Measurements from ENCODE around the gene FOXJ3. TPM values are rescaled to one million over a fixed set of nuclear protein-coding genes. Genes with fewer than 3 reads are reported as not detected.
A peak's percentile ranks its signal among the peaks of the same experiment; 100 is the strongest.

Gene FOXJ3
- total RNA-seq, 1 donor from 2014 or later, result 13.2 TPM

GRCh38 chr1:42168763-42169162 lies 166.3 kb downstream of the FOXJ3 start:
- H3K36me3 ChIP-seq (ENCODE audit: control insufficient read depth, insufficient read depth, low read length), result no peaks in the 10 kb centered on the region
- no peak for DNase-seq (ENCODE audit: low read depth)
- TF ChIP-seq CTCF (IDR thresholded peaks at IDR 0.05; ENCODE audit: insufficient read depth, low read length, severe bottlenecking), result no peak
- no peaks in the 10 kb centered on the region for H3K27me3 ChIP-seq (ENCODE audit: control insufficient read depth, insufficient read depth, low read length)
- no peak overlapping the region for H3K4me3 ChIP-seq (ENCODE audit: low read depth, low read length)
- no peak for FAIRE-seq

DNA sequence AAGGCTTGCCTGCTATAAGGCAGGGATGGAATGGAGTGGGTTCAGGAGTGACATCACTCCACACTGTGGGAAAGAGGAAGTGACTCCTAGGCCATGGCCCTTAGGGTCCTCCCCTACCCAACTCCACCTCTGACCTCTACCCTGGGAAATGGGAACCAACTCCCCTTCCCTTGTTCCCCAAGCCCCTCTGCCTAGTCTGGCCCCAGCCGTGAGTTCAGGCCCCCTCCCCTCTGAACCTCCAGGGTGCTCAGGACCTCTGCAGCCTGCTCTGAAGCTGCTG lies 166.7 kb downstream of the FOXJ3 start:
- no peak overlapping the region for H3K4me3 ChIP-seq (ENCODE audit: low read depth, low read length)
- no peaks in the 10 kb centered on the region for H3K36me3 ChIP-seq (ENCODE audit: control insufficient read depth, insufficient read depth, low read length)
- no peak for TF ChIP-seq CTCF (IDR thresholded peaks at IDR 0.05; ENCODE audit: insufficient read depth, low read length, severe bottlenecking)
- no peaks in the 10 kb centered on the region for H3K27me3 ChIP-seq (ENCODE audit: control insufficient read depth, insufficient read depth, low read length)
- no peak for DNase-seq (ENCODE audit: low read depth)
- FAIRE-seq, result no peak

DNA sequence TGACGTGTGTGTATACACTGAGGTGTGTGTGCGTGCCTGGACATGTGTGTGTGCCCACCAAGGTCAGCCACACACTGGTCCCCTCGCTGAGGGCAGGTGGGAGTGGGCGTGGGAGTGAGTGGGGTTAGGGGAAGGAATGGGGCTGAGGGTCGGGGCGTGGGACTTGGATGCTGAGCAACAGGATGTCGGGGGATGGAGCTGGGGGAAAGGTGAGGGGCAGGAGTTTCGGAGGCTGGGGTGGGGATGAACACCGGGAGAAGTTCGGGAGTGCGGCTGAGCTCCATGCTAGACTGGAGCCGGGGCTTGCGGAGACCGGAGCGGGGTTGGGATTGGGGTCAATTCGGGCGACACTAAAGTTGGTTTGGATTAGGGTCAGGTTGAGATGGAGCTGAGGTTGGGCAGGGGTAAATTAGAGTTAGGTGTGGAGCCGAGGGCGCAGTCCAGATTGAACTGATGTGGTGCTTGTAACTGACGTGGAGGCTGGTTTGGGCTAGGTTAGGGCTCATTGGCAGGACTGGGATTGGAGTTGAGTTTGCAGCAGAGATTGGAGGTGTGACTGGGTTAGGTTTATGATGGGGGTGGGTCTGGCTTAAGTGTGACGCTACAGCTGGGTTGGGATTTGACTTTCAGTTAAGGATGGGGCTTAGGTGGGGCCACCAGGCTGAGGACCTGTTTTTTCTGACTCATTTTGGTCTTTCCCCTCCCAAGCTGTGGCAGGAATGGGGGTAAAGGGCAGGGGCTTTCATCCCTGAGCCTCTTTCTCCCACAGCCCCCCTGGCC lies 167.2 kb downstream of the FOXJ3 start:
- TF ChIP-seq CTCF (IDR thresholded peaks at IDR 0.05; ENCODE audit: insufficient read depth, low read length, severe bottlenecking), result no peak
- FAIRE-seq (peak; percentile 23), DNase-seq (ENCODE audit: low read depth) (no peak)

GRCh38 chr1:42165511-42166210 lies 169.4 kb downstream of the FOXJ3 start:
- FAIRE-seq (peak; percentile 80), DNase-seq (ENCODE audit: low read depth) (peak; percentile 92)
- H3K4me3 ChIP-seq (ENCODE audit: low read depth, low read length), result no peak overlapping the region
- no peaks in the 10 kb centered on the region for H3K36me3 ChIP-seq (ENCODE audit: control insufficient read depth, insufficient read depth, low read length)
- TF ChIP-seq CTCF (IDR thresholded peaks at IDR 0.05; ENCODE audit: insufficient read depth, low read length, severe bottlenecking), result no peak
- H3K27me3 ChIP-seq (ENCODE audit: control insufficient read depth, insufficient read depth, low read length), result no peaks in the 10 kb centered on the region

More for the DNA sequence above, 167.2 kb downstream of the FOXJ3 start:
- H3K27me3 ChIP-seq (ENCODE audit: control insufficient read depth, insufficient read depth, low read length), result no peaks in the 10 kb centered on the region
- H3K36me3 ChIP-seq (ENCODE audit: control insufficient read depth, insufficient read depth, low read length), result no peaks in the 10 kb centered on the region
- H3K4me3 ChIP-seq (ENCODE audit: low read depth, low read length), result no peak overlapping the region

- no peaks in the 10 kb centered on the region for H3K36me3 ChIP-seq (ENCODE audit: control insufficient read depth, insufficient read depth, low read length)
- H3K4me3 ChIP-seq (ENCODE audit: low read depth, low read length), result no peak within 1 kb of the TSS
- H3K27me3 ChIP-seq (ENCODE audit: control insufficient read depth, insufficient read depth, low read length), result no peaks in the 10 kb centered on the region
- TF ChIP-seq CTCF (IDR thresholded peaks at IDR 0.05; ENCODE audit: insufficient read depth, low read length, severe bottlenecking), result no peak
- FAIRE-seq, result no peak
- no peak for DNase-seq (ENCODE audit: low read depth)
Observed at GRCh38 chr1:42164551-42165420, 170.2 kb downstream of the FOXJ3 start, which contains the start of gene GUCA2A. Gene GUCA2A (minus strand): TSS chr1:42164745. CDS start chr1:42164712, 33 bp downstream.

All from bronchial epithelial cell (primary cell).